CD4-positive, alpha-beta T cell treated with Interleukin-1 beta for 1 hour (primary cell): ENCODE results near the gene ANKRD18B.
"Not testable (repeated sequence)": the region's sequence is repeated elsewhere in the genome, so short reads cannot be mapped to it uniquely, and the experiment has no call there.

Experiments
- DNase-seq, 2 donors: peaks; one replicate each; pipeline ENCODE4 v3.0.0-alpha.2; 2020 to 2022

Gene ANKRD18B

GRCh38 chr9:33535541-33535940 is 11.5 kb downstream of the ANKRD18B start:
- no peak for DNase-seq

GRCh38 chr9:33543463-33543862 is 19.4 kb downstream of the ANKRD18B start:
- DNase-seq: not testable (repeated sequence)

GRCh38 chr9:33545715-33546114 is 21.7 kb downstream of the ANKRD18B start:
- DNase-seq: not testable (repeated sequence)

GRCh38 chr9:33548816-33549215 is 24.8 kb downstream of the ANKRD18B start:
- DNase-seq: not testable (repeated sequence)

- DNase-seq: not testable (repeated sequence)
Observed at GRCh38 chr9:33549418-33549817, 25.4 kb downstream of the ANKRD18B start.

GRCh38 chr9:33551183-33551582 is 27.1 kb downstream of the ANKRD18B start:
- not testable (repeated sequence) for DNase-seq

GRCh38 chr9:33552315-33552725 is 28.3 kb downstream of the ANKRD18B start:
- DNase-seq: not testable (repeated sequence)

GRCh38 chr9:33560217-33560616 is 36.2 kb downstream of the ANKRD18B start:
- not testable (repeated sequence) for DNase-seq

GRCh38 chr9:33562196-33562595 is 38.1 kb downstream of the ANKRD18B start:
- DNase-seq: not testable (repeated sequence)

GRCh38 chr9:33567776-33568175 is 43.7 kb downstream of the ANKRD18B start:
- DNase-seq: not testable (repeated sequence)

- not testable (repeated sequence) for DNase-seq
Observed at GRCh38 chr9:33577786-33578185, 53.7 kb downstream of the ANKRD18B start.

GRCh38 chr9:33579996-33580395 is 55.9 kb downstream of the ANKRD18B start:
- not testable (repeated sequence) for DNase-seq

- DNase-seq: not testable (repeated sequence)
Observed at GRCh38 chr9:33582686-33583085, 58.6 kb downstream of the ANKRD18B start.

- not testable (repeated sequence) for DNase-seq
Observed at GRCh38 chr9:33586128-33586527, 62.1 kb downstream of the ANKRD18B start.

GRCh38 chr9:33587799-33588198 is 63.7 kb downstream of the ANKRD18B start:
- not testable (repeated sequence) for DNase-seq

- DNase-seq: not testable (repeated sequence)
Observed at GRCh38 chr9:33588876-33589275, 64.8 kb downstream of the ANKRD18B start.

- DNase-seq: not testable (repeated sequence)
Observed at GRCh38 chr9:33590857-33591256, 66.8 kb downstream of the ANKRD18B start.

- DNase-seq: not testable (repeated sequence)
Observed at GRCh38 chr9:33596974-33597373, 72.9 kb downstream of the ANKRD18B start.

GRCh38 chr9:33597386-33597785 is 73.3 kb downstream of the ANKRD18B start:
- not testable (repeated sequence) for DNase-seq

- DNase-seq: not testable (repeated sequence)
Observed at GRCh38 chr9:33598796-33599379, 74.8 kb downstream of the ANKRD18B start.

- not testable (repeated sequence) for DNase-seq
Observed at GRCh38 chr9:33600911-33601310, 76.9 kb downstream of the ANKRD18B start.

GRCh38 chr9:33604249-33604648 is 80.2 kb downstream of the ANKRD18B start:
- not testable (repeated sequence) for DNase-seq

- DNase-seq: not testable (repeated sequence)
Observed at GRCh38 chr9:33604936-33605335, 80.9 kb downstream of the ANKRD18B start.

GRCh38 chr9:33611358-33611757 is 87.3 kb downstream of the ANKRD18B start:
- no peak for DNase-seq

GRCh38 chr9:33612410-33612809 is 88.4 kb downstream of the ANKRD18B start:
- DNase-seq: not testable (repeated sequence)
